K562 (cell line): Measurements from ENCODE around the gene GLTP. TPM values are rescaled to one million over a fixed set of nuclear protein-coding genes. Genes with fewer than 3 reads are reported as not detected.

Experiments used
- ARHGAP35 ChIP-seq: fragments of 450-650 bp; IDR thresholded peaks from 2 replicates; pipeline ENCODE4 v1.6.1; 2018; ENCODE audit not compliant: partially characterized antibody
- ETS2 ChIP-seq: IDR thresholded peaks from 2 replicates; pipeline ENCODE4 v1.6.1; 2016; ENCODE audit warnings: borderline replicate concordance, missing genetic modification characterization, mild to moderate bottlenecking, moderate library complexity, missing compliant biosample characterization; ENCODE audit not compliant: poor library complexity, severe bottlenecking
- FOXA3 ChIP-seq, 2 experiments: fragments of 450-650 bp in 1 of 2; sonication (generic) in 1 of 2; formaldehyde crosslinking; IDR thresholded peaks in 1 of 2; conservative IDR thresholded peaks in 1 of 2; 2 replicates each; pipeline versions ENCODE4 v1.4.0 to v1.8.0; 2020 to 2022; ENCODE audit warnings: mild to moderate bottlenecking in 2 of 2, missing genetic modification reagents in 1 of 2
- FOXJ3 ChIP-seq: sonication (generic); formaldehyde crosslinking; IDR thresholded peaks from 2 replicates; pipeline ENCODE4 v1.4.0; 2020; ENCODE audit warnings: mild to moderate bottlenecking, missing genetic modification reagents
- GTF2F1 ChIP-seq: IDR thresholded peaks from 2 replicates; pipeline ENCODE4 v1.6.1; 2011; ENCODE audit warnings: low read depth, low read length, improper control_type of control experiment
- KDM5B ChIP-seq: fragments of 200-600 bp; sonication (generic); IDR thresholded peaks from 2 replicates; pipeline ENCODE4 v1.6.1; 2012; ENCODE audit warnings: low read depth, mild to moderate bottlenecking, moderate library complexity, low read length, control low read depth, inconsistent platforms; ENCODE audit not compliant: insufficient replicate concordance
- MBD2 ChIP-seq: sonication (generic); IDR thresholded peaks from 2 replicates; pipeline ENCODE4 v1.6.1; 2016; ENCODE audit warnings: low read depth, borderline replicate concordance
- SNRNP70 ChIP-seq: fragments of 200-400 bp; formaldehyde crosslinking; optimal IDR thresholded peaks from 2 replicates; pipeline ENCODE3; 2017; ENCODE audit warnings: low read depth, low read length
- TOE1 ChIP-seq, 2 experiments: fragments of 450-650 bp in 1 of 2; sonication (generic) in 1 of 2; formaldehyde crosslinking in 1 of 2; IDR thresholded peaks; 2 replicates each; pipeline versions ENCODE4 v1.7.1 to v1.8.0; 2016 to 2022; ENCODE audit warnings: borderline replicate concordance in 2 of 2, mild to moderate bottlenecking in 2 of 2, antibody characterized with exemption in 1 of 2, inconsistent platforms in 1 of 2, low read depth in 1 of 2, missing genetic modification reagents in 1 of 2, moderate library complexity in 1 of 2
- ZEB2 ChIP-seq: fragments of 450-650 bp; IDR thresholded peaks from 2 replicates; pipeline ENCODE4 v1.6.1; 2016
- ZFP30 ChIP-seq: fragments of 250-450 bp; sonication (Bioruptor Pico); IDR thresholded peaks from 2 replicates; pipeline ENCODE4 v1.8.0; 2022; ENCODE audit warnings: moderate library complexity, mild to moderate bottlenecking, inconsistent platforms, borderline replicate concordance
- ZNF146 ChIP-seq: IDR thresholded peaks from one replicate; pipeline ENCODE4 v1.6.1; 2018; ENCODE audit warnings: missing compliant biosample characterization; ENCODE audit not compliant: unreplicated experiment
- polyA plus RNA-seq, 8 experiments: library from polyadenylated mRNA; depleted of rRNA in 4 of 8; stranded (reverse) in 5 of 8; unstranded in 3 of 8; fragments of >200 nt; fragmentation: Nextera tagmentation in 2 of 8; fragmentation: Illumina TruSeq in 1 of 8; extraction: Ambion mirVana in 2 of 8; extraction: Trizol in 1 of 8; gene quantifications; 2 replicates each; pipeline versions ENCODE4 v1.2.1 to v1.2.3, GENCODE V29; 2011 to 2014; ENCODE audit warnings: inconsistent platforms in 1 of 8, missing spikeins in 1 of 8
- total RNA-seq, 7 experiments: library from RNA; depleted of rRNA in 6 of 7; stranded (reverse); fragments of >200 nt in 6 of 7; fragmentation: Illumina TruSeq in 2 of 7; extraction: Trizol in 2 of 7; gene quantifications; 2 replicates each; pipeline versions ENCODE4 v1.2.1 to v1.2.3, GENCODE V29; 2011 to 2021; ENCODE audit warnings: low replicate concordance in 1 of 7
- TF ChIP-seq, protein P1 (sequence below), 2 experiments: fragments of 150-350 bp in 1 of 2; IDR thresholded peaks; 2 replicates each; pipeline ENCODE4 v1.6.1; 2012 to 2016; ENCODE audit warnings: low read depth in 2 of 2, low read length in 2 of 2, mild to moderate bottlenecking in 1 of 2, moderate library complexity in 1 of 2
- TF ChIP-seq, protein P2 (sequence below): fragments of 450-650 bp; conservative IDR thresholded peaks from 2 replicates; pipeline ENCODE4 v1.6.1; 2016; ENCODE audit warnings: missing genetic modification characterization, low read depth, mild to moderate bottlenecking, missing compliant biosample characterization, moderate library complexity
- TF ChIP-seq, protein P3 (sequence below): IDR thresholded peaks from 2 replicates; pipeline ENCODE4 v1.6.1; 2011; ENCODE audit not compliant: insufficient read length; ENCODE audit errors: extremely low read depth
- TF ChIP-seq, protein P4 (sequence below): fragments of 250-450 bp; sonication (Bioruptor Pico); IDR thresholded peaks from 2 replicates; pipeline ENCODE4 v1.8.0; 2021; ENCODE audit warnings: moderate library complexity, mild to moderate bottlenecking, inconsistent platforms
- TF ChIP-seq, protein P5 (sequence below): IDR thresholded peaks from 2 replicates; pipeline ENCODE4 v1.6.1; 2012; ENCODE audit warnings: low read depth, low read length, improper control_type of control experiment, borderline replicate concordance

Gene GLTP
- total and polyA plus RNA-seq, 9 of the 15 experiments (the other 6 are each of a cell fraction or from before 2014, with no cell fraction given): 4.4 to 8.3 (median 6.1) TPM

DNA sequence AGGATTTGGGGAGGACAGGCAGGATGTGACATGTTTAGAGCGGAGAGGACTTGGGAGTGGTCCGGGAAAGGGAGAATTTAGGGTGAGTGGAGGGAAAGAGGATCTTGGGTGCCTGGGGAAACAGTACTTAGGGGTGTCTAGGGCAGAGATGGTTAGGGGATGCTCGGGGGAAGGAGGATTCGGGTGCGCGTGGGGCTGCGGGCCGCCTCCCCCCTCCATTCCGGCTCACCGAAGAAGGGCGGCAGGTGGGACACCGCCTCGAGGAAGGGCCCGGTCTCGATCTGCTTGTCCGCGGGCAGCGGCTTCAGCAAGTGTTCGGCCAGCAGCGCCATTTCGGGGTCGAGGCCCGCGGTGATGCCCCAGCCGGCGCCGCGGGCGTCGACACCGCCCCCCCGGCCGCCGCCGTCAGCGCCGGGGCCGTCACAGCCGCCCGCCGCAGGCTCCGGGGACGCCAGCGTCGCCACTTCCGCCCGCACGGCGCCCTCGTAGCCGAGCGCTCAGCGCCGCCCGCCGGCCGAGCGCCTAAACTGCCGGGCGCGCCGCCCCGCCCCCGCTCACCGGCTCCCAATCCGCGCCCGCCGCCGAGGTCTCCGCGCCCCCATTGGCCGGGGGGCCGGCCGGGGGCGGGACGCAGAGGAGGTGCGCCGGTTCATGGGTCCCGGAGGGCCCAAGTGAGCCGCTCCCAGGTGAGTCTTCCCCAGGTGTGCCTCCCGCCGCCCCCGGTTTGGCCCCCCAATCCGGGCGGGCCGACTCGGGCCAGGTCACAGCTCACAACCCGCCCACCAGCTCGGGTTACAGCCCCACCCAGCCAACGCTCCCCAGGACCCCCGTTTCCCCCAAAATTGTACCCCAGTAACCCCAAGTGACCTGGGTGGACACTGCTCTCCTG, at the start of gene GLTP (continued):
- TF ChIP-seq, protein P1, sequence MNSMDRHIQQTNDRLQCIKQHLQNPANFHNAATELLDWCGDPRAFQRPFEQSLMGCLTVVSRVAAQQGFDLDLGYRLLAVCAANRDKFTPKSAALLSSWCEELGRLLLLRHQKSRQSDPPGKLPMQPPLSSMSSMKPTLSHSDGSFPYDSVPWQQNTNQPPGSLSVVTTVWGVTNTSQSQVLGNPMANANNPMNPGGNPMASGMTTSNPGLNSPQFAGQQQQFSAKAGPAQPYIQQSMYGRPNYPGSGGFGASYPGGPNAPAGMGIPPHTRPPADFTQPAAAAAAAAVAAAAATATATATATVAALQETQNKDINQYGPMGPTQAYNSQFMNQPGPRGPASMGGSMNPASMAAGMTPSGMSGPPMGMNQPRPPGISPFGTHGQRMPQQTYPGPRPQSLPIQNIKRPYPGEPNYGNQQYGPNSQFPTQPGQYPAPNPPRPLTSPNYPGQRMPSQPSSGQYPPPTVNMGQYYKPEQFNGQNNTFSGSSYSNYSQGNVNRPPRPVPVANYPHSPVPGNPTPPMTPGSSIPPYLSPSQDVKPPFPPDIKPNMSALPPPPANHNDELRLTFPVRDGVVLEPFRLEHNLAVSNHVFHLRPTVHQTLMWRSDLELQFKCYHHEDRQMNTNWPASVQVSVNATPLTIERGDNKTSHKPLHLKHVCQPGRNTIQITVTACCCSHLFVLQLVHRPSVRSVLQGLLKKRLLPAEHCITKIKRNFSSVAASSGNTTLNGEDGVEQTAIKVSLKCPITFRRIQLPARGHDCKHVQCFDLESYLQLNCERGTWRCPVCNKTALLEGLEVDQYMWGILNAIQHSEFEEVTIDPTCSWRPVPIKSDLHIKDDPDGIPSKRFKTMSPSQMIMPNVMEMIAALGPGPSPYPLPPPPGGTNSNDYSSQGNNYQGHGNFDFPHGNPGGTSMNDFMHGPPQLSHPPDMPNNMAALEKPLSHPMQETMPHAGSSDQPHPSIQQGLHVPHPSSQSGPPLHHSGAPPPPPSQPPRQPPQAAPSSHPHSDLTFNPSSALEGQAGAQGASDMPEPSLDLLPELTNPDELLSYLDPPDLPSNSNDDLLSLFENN (IDR thresholded peaks at IDR 0.05; ENCODE audit: low read depth in 2 of 2, low read length in 2 of 2): no peak
- TF ChIP-seq GTF2F1: no peak
- TF ChIP-seq, protein P2, sequence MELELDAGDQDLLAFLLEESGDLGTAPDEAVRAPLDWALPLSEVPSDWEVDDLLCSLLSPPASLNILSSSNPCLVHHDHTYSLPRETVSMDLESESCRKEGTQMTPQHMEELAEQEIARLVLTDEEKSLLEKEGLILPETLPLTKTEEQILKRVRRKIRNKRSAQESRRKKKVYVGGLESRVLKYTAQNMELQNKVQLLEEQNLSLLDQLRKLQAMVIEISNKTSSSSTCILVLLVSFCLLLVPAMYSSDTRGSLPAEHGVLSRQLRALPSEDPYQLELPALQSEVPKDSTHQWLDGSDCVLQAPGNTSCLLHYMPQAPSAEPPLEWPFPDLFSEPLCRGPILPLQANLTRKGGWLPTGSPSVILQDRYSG: no peak
- TF ChIP-seq, protein P3, sequence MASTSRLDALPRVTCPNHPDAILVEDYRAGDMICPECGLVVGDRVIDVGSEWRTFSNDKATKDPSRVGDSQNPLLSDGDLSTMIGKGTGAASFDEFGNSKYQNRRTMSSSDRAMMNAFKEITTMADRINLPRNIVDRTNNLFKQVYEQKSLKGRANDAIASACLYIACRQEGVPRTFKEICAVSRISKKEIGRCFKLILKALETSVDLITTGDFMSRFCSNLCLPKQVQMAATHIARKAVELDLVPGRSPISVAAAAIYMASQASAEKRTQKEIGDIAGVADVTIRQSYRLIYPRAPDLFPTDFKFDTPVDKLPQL: no peak
- no peak for TF ChIP-seq ZEB2
- peak; percentile 37 for TF ChIP-seq KDM5B
- TF ChIP-seq ZNF146: no peak
- no peak for TF ChIP-seq MBD2
- TF ChIP-seq, protein P4, sequence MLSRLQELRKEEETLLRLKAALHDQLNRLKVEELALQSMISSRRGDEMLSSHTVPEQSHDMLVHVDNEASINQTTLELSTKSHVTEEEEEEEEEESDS (CRISPR knock-in tag): no peak
- TF ChIP-seq TOE1 (IDR thresholded peaks at IDR 0.05; ENCODE audit: borderline replicate concordance): no peak
- no peak for TF ChIP-seq TOE1 (CRISPR knock-in tag; IDR thresholded peaks at IDR 0.05; ENCODE audit: borderline replicate concordance, low read depth)
- TF ChIP-seq, protein P5, sequence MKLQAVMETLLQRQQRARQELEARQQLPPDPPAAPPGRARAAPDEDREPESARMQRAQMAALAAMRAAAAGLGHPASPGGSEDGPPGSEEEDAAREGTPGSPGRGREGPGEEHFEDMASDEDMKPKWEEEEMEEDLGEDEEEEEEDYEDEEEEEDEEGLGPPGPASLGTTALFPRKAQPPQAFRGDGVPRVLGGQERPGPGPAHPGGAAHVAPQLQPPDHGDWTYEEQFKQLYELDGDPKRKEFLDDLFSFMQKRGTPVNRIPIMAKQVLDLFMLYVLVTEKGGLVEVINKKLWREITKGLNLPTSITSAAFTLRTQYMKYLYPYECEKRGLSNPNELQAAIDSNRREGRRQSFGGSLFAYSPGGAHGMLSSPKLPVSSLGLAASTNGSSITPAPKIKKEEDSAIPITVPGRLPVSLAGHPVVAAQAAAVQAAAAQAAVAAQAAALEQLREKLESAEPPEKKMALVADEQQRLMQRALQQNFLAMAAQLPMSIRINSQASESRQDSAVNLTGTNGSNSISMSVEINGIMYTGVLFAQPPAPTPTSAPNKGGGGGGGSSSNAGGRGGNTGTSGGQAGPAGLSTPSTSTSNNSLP: no peak
- TF ChIP-seq SNRNP70: no peak
- TF ChIP-seq FOXA3 (CRISPR knock-in tag; conservative IDR thresholded peaks at IDR 0.05 in 1 of 2, IDR thresholded peaks at IDR 0.05 in 1 of 2): no peak
- TF ChIP-seq ZFP30 (CRISPR knock-in tag): no peak
- no peak for TF ChIP-seq ARHGAP35
- TF ChIP-seq ETS2: no peak
- no peak for TF ChIP-seq FOXJ3 (CRISPR knock-in tag)
